Mononuclear cell (primary cell): Measurements from ENCODE around the gene PGAM1. TPM values are rescaled to one million over a fixed set of nuclear protein-coding genes. Genes with fewer than 3 reads are reported as not detected.

Experiments used
- H3K27me3 ChIP-seq: 2 replicates; pipeline ENCODE4 v1.6.0; 2011; ENCODE audit warnings: low read length, control low read depth; ENCODE audit not compliant: insufficient read depth
- H3K4me1 ChIP-seq: 2 replicates; pipeline ENCODE4 v1.5.1; 2011; ENCODE audit warnings: mild to moderate bottlenecking, low read length, control low read depth; ENCODE audit not compliant: insufficient read depth
- H3K4me3 ChIP-seq: 2 replicates; pipeline ENCODE4 v1.5.1; 2011; ENCODE audit warnings: mild to moderate bottlenecking, low read length, moderate library complexity
- H3K9me3 ChIP-seq: 2 replicates; pipeline ENCODE4 v1.5.1; 2011; ENCODE audit warnings: low read depth, mild to moderate bottlenecking, control low read depth, low read length
- total RNA-seq: library from RNA; depleted of rRNA; stranded (reverse); fragments of >200 nt; gene quantifications from one replicate; pipeline ENCODE4 v1.2.3, GENCODE V29; 2012

Gene PGAM1
- total RNA-seq: 155 TPM

GRCh38 chr10:97425964-97426775 lies at the start of gene PGAM1:
PGAM1 (plus strand) TSS chr10:97426191; CDS start chr10:97426308, 117 bp downstream.
- H3K4me3 ChIP-seq: peak within 1 kb of the TSS; percentile 93
- H3K9me3 ChIP-seq: no peaks in the 10 kb centered on the region
- peaks cover 74% of the 10 kb centered on the region for H3K4me1 ChIP-seq
- H3K27me3 ChIP-seq: no peaks in the 10 kb centered on the region

GRCh38 chr10:97376413-97376812 lies 49.6 kb upstream of the PGAM1 start:
- Histone ChIP-seq H3K4me1 (peaks cover 56% of the 10 kb centered on the region), H3K9me3 (no peaks in the 10 kb centered on the region), H3K27me3 (no peaks in the 10 kb centered on the region), H3K4me3 (no peak overlapping the region)

- no peak overlapping the region for H3K4me3 ChIP-seq
- no peaks in the 10 kb centered on the region for H3K9me3 ChIP-seq
- peaks cover 28% of the 10 kb centered on the region for H3K4me1 ChIP-seq
- no peaks in the 10 kb centered on the region for H3K27me3 ChIP-seq
Measured at GRCh38 chr10:97378933-97379921, 46.8 kb upstream of the PGAM1 start.

GRCh38 chr10:97380516-97380915 lies 45.5 kb upstream of the PGAM1 start:
- Histone ChIP-seq H3K4me3 (no peak overlapping the region), H3K9me3 (no peaks in the 10 kb centered on the region), H3K27me3 (no peaks in the 10 kb centered on the region), H3K4me1 (peaks cover 15% of the 10 kb centered on the region)

GRCh38 chr10:97381626-97382025 lies 44.4 kb upstream of the PGAM1 start:
- Histone ChIP-seq H3K4me3 (no peak overlapping the region), H3K4me1 (peaks cover 6% of the 10 kb centered on the region), H3K9me3 (no peaks in the 10 kb centered on the region)

GRCh38 chr10:97383159-97383558 lies 42.8 kb upstream of the PGAM1 start:
- Histone ChIP-seq H3K27me3 (no peaks in the 10 kb centered on the region), H3K9me3 (no peaks in the 10 kb centered on the region), H3K4me3 (no peak overlapping the region), H3K4me1 (no peaks in the 10 kb centered on the region)

More at GRCh38 chr10:97381626-97382025, 44.4 kb upstream of the PGAM1 start:
- H3K27me3 ChIP-seq: no peaks in the 10 kb centered on the region

- Histone ChIP-seq H3K4me3 (no peak overlapping the region), H3K4me1 (no peaks in the 10 kb centered on the region), H3K9me3 (no peaks in the 10 kb centered on the region), H3K27me3 (no peaks in the 10 kb centered on the region)
Measured at GRCh38 chr10:97384156-97384555, 41.8 kb upstream of the PGAM1 start.

- Histone ChIP-seq H3K9me3 (no peaks in the 10 kb centered on the region), H3K4me1 (no peaks in the 10 kb centered on the region), H3K27me3 (no peaks in the 10 kb centered on the region), H3K4me3 (no peak overlapping the region)
Measured at GRCh38 chr10:97384641-97385040, 41.4 kb upstream of the PGAM1 start.

GRCh38 chr10:97385565-97385964 lies 40.4 kb upstream of the PGAM1 start:
- Histone ChIP-seq H3K9me3 (no peaks in the 10 kb centered on the region), H3K4me3 (no peak overlapping the region)

GRCh38 chr10:97388152-97388551 lies 37.8 kb upstream of the PGAM1 start:
- Histone ChIP-seq H3K4me1 (peaks cover 10% of the 10 kb centered on the region), H3K27me3 (no peaks in the 10 kb centered on the region), H3K9me3 (no peaks in the 10 kb centered on the region), H3K4me3 (no peak overlapping the region)

More at GRCh38 chr10:97385565-97385964, 40.4 kb upstream of the PGAM1 start:
- peaks cover 7% of the 10 kb centered on the region for H3K4me1 ChIP-seq
- no peaks in the 10 kb centered on the region for H3K27me3 ChIP-seq

- Histone ChIP-seq H3K9me3 (no peaks in the 10 kb centered on the region), H3K27me3 (no peaks in the 10 kb centered on the region), H3K4me3 (no peak overlapping the region), H3K4me1 (peaks cover 10% of the 10 kb centered on the region)
Measured at GRCh38 chr10:97390091-97390490, 35.9 kb upstream of the PGAM1 start.

GRCh38 chr10:97393034-97393573 lies 32.9 kb upstream of the PGAM1 start:
- H3K4me3 ChIP-seq: no peak overlapping the region
- peaks cover 10% of the 10 kb centered on the region for H3K4me1 ChIP-seq
- H3K9me3 ChIP-seq: no peaks in the 10 kb centered on the region
- H3K27me3 ChIP-seq: no peaks in the 10 kb centered on the region

- Histone ChIP-seq H3K4me1 (peaks cover 16% of the 10 kb centered on the region), H3K4me3 (no peak overlapping the region), H3K9me3 (no peaks in the 10 kb centered on the region), H3K27me3 (no peaks in the 10 kb centered on the region)
Measured at GRCh38 chr10:97396056-97396455, 29.9 kb upstream of the PGAM1 start.

GRCh38 chr10:97399843-97400545 lies 26.0 kb upstream of the PGAM1 start:
- H3K4me3 ChIP-seq: peak overlapping the region; percentile 65

More at GRCh38 chr10:97399843-97400545, 26.0 kb upstream of the PGAM1 start:
- Histone ChIP-seq H3K9me3 (no peaks in the 10 kb centered on the region), H3K27me3 (no peaks in the 10 kb centered on the region), H3K4me1 (peaks cover 41% of the 10 kb centered on the region)
